DMS53 treated with DMSO at 0.1 percent for 48 hours (cell line): Measurements from ENCODE around the gene ARHGEF4.

ENCODE experiments used
- DNase-seq: peaks from one replicate; lab custom pipeline; 2025; ENCODE audit not compliant: unreplicated experiment; lab: John Stamatoyannopoulos, UW

ARHGEF4 gene

DNA sequence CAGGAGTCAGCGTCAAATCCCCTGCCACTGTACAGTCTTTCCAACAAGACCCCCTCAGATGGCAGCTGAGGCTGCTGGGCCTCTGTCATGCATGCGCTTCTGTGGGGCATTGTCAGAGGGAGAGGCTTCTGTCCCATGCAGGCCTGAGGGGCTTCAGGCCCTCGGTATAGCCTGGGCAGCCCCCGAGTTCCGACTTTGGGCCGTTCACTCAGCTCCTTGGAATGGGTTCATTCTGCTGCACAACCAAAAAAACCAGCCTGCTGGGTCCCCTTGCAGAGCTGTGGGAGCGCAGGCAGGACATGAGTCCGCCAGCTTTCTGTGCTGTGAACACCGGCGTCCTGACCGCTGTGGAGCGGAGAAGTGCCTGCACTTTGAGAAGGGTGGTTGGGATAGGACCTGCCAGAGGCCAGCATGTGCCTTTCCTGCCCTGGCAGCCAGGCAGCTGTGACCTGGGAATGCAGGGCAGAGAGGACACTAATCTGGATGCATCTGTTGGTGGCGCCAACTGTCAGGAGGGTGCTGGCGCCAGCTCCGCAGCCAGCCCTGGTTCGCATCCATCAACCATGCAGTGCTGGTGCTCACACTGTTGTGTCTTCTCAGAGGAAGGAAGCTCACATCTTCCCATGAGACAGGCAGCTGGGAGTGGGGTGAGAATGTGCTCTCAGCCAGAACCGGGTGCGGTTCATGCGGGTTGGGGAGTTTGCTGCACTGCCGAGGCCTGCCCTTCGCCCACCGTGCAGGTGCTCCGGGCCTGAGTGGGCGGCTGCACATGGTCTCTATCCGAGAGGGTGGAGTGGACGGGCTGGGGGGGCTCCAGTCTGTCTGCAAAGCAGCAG lies 14.3 kb downstream of the ARHGEF4 start:
- no peak for DNase-seq

DNA sequence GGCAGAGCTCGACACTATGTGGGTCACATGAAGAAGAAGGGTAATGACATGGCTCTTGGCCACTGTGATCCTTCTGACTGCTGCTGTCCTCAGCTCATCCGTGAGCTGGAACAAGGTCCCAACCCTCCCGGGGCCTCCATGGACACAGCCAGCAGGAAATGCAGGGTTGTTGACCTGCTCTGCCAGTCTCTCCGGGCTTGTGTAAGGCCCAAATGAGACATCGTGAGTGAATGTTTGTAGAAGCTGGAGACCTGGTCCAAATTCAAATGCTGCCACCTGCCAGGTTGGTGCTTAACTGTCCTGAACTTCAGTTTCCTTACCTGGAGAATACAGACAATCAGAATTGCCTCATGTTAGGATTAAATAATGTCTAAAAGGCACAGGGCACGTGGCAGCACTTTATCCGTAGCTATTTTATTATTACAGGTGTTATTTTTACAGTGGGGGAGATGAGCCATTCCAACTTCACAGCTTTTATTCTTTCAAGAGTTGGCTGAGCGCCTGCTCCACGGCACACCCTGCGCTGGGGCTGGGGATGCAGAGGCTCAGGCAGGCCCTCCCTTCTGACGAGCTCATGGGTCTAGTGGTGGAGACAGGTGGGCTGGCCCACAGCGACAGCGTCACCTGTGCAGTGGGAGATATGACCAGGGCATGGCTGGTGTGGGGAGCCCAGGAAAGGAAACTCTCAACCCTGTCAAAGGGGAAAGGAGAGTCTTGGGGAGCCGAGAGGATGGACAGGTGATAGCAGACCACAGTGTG lies 15.1 kb downstream of the ARHGEF4 start:
- DNase-seq = no peak

- DNase-seq = no peak
Observed at GRCh38 chr2:130852521-130853115, 15.9 kb downstream of the ARHGEF4 start.

DNA sequence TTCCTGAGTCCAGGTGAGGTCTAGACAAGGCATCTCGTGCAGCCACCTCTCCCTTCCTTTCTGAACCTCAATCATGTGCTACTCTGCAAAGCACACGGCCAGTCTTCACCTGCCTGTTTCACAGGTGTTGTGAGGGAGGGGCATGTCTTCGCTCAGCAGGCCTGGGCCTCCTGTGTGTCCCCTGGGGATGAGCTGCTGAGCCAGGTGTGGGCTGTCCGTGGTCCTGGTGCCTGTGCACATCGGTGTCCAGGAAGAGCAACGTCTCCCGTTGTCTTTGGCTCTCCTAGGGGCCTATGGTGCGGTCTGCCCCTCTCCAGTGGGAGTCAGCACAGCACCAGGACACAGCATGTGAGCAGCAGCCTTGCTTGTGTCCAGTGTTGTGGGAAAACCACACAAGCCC lies 16.7 kb downstream of the ARHGEF4 start:
- no peak for DNase-seq

DNA sequence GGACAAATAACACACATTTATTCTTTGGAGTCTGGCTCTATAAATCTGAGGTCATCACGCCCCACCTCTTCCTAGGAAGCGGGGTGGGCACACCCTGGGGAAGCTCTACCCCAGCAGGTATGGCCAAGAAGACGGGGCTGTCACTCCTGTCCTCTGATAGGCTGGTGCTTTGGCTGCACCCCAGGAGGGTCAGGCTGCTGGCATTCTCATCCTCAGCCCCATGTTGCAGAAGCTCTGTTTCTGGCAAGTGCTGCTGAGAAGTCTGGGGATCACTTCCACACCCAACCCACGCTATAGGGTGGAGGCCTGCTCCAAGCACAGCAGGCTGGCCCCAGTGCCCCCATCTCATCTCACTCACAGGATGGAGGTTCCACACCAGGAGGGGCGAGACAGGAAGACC lies 17.6 kb downstream of the ARHGEF4 start:
- DNase-seq = no peak

DNA sequence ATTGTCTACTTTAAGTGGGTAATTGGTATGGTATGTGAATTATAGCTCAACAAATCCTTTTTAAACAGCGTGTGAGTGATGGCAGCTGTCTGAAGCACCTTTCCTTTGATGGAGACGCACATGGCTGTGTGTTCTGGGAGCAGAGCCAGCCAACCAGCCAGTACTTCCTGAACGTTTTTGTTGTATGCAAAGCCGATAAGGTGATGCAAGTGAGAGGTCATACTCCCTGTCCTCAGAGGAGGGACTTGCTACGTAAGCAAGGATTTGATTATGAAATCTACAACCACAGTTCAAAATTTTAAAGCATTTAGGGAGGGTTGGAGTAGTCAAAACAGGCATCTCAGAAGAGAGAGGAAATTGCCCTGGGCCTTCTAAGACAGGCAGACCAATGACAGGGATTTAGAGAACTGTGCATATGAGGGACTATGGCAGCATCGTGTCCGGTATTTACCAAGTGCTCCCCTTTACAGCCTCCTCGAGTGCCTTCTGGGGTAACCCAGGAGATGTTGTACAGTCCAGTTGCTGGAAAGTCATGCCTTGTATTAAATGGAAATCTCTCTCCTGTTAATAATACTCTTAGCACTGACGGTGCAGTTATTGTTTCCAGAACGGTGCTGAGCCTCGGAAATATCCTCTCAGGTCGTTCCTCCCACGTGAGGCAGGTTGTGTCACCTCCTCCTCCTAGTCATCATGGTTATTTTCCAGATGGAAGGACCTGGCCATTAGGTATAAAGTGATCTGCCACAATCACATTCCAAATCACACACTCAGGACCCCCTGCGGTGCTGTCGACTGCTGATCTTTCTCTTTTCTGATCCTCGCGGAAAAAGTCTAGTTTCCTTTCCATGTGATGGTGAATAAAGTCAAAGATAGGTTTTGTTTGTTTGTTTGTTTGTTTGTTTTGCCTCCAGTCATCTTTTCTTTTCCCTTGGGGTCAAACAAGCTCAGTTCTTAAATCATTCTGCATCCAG lies 28.4 kb downstream of the ARHGEF4 start:
- DNase-seq = peak; percentile 48

DNA sequence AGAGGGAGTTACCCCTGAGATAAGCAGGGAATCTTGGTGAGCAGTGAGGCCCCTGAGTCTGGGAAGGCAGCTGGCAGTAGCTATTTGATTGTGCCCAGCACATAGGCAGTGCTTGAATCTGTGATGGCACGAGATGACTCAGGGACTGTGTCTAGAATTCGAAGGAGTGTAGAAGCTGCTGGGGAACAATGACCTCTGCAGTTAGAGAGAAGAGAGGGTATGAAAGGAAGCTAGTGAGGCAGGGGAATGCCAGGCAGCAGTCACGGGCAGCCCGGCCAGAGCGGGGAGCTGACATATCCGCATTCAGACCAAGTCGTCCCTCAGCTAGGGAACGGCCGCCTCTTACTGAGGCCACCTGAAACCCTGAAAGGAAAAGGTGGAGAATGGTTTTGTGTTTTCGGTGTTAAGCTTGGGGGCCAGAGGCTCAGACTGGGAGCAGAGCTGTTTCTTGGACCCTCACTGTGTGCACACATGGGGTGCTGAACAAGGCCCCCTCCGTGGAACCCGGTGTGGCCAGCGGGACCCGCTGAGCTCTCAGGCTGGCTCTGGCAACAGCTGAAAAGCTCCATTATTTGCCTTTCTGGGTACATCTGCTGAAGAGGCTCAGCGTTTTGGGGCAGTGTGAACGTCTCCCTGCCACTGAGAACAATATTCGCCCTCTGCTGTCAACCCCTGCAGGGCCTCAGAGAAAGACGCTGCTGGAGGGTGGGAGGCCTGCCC lies 32.9 kb downstream of the ARHGEF4 start:
- DNase-seq = no peak

- DNase-seq = no peak
Observed at GRCh38 chr2:130870161-130870485, 33.4 kb downstream of the ARHGEF4 start.

DNA sequence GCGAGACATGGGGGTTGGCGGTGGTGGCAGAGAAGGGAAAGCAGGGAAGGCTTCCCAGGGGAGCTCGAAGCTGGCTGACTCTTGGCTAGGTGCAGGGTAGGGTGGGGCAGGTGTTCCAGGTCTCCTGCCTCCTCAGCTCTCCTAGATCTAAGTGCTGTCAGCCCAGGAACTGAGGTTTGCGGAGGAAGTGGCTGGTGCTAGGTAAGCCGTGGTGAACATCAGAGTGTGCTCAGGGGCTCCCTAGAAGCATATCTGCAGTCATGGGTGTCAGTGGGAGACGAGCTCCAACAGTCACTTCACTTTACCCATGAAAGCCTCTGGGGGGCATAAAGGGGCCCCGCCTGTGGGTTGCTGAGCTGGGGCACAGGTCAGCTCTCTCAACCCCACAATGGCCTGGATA lies 34.1 kb downstream of the ARHGEF4 start:
- DNase-seq = no peak

DNA sequence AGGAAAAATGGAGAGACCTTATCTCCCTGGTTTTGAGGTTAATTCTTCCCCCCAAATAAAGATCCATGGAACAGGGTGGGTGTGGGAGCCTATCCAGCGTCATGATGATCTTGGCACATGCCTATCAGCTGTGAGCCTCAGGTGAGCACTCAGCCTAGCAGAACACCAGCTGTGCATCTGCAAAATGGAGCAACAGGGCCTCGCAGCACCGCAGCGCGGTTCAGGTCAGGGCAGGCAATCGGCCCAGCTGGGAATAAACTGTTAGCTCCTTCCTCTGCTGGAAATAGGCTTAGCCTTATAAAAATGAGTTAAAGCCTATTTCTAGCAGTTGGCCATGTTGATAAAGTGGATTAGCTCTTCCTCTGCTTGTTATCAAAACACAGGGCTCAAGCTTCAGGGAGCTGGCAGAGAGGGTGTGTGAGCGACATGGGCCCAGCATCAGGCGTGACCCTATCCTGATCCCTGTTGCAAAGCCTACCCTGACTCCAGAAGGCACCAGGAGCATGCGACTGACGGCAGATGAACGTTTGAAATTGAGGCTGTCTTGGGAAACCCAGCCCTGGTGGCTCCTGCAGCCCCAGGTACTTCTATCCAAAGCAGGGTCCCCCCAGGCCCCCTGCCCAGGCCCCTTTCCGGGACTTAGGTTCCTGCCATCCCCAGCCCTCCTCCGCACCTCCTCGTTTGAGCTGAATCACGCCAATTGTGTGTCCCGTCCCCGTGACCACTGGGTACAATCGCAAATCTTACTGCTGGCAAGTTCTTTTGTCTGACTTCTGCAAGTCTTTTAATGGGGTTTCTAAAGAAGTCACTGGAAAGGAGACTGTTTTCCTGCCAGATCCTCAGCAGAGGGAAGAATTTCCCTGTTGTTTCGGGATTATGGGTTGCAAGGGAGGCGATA lies 35.4 kb downstream of the ARHGEF4 start:
- no peak for DNase-seq

- no peak for DNase-seq
Observed at GRCh38 chr2:130872741-130873125, 36.0 kb downstream of the ARHGEF4 start.

DNA sequence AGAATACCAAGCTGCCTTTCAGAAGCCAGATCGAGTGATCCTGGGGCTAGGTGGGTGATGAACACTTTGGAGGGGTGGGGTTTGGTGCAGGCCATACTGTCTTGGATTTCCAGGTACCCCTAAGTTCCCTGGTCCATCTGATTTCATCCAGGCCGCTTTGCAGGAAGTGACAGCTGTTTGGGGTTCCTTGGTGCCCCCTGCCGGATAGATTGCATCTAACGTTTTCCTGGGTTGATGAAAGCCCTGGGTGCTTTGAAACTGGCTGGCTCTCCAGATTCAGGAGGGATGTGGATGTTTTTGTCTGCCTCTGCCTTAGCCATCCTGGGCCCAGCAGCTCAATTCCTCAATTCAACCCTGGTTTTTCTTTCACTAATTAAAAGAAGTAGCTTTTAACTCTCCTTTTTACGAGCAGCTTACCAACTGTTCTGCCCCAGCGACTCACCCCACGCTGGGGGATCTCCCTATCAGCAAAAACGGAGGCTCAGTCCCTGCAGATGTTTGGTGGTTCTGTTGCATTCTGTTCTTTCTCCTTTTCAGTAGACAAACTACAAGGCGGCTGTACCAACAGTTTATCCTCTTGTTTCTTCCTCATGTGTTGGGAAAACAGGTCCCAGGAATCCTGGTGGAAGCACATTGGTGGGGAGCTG lies 37.1 kb downstream of the ARHGEF4 start:
- DNase-seq = peak; percentile 1

- no peak for DNase-seq
Observed at GRCh38 chr2:130874512-130874911, 37.8 kb downstream of the ARHGEF4 start.

- DNase-seq = no peak
Observed at GRCh38 chr2:130875935-130876334, 39.2 kb downstream of the ARHGEF4 start.

DNA sequence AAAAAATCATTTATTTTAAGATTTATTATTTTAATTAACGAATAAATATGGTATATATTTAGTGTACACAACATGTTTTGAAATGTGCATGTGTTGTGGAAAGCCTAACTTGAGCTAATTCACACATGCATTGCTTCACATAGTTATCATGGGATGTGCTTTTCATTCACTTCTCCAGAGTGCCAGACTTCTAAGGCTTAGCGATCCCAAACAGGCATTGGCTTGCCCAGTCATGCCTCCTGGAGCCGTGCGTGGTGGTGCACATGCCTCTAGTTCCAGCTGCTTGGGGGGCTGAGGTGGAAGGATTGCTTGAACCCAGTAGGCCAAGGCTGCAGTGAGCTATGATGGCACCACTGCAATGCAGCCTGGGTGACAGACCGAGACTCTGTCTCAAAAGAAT lies 40.5 kb downstream of the ARHGEF4 start:
- DNase-seq = no peak

- DNase-seq = no peak
Observed at GRCh38 chr2:130878316-130878715, 41.6 kb downstream of the ARHGEF4 start.

- no peak for DNase-seq
Observed at GRCh38 chr2:130878933-130879332, 42.2 kb downstream of the ARHGEF4 start.

DNA sequence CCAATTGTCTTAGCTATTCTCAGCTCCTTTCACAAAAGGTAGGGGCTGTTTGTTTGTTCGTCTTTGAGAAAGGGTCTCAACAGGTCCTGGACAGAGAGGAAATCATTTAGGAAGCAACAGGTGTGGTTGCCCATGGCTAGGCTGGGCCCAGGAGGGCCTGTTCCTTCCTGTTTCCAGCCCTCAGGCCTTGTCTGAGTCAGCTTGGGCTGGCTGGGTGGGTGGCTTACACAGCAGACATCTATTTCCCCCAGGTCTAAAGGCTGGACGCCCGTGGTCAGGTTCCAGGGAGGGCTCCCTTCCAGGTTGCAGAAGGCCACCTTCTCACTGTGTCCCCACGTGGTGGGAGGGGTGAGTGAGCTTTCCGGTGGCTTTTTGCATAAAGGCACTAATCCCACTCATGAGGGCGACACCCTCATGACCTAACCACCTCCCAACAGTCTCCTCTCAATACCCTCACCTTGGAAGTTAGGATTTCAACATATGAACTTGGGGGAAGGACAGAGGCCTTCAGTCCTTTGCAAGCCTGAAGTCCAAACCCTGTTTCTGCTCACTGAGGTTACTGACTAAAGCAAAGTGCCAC lies 45.5 kb downstream of the ARHGEF4 start:
- DNase-seq = no peak

GRCh38 chr2:130882991-130883390 lies 46.3 kb downstream of the ARHGEF4 start:
- DNase-seq = no peak
